ENCODE data around the gene MSX1. TPM values are rescaled to one million over a fixed set of nuclear protein-coding genes. Genes with fewer than 3 reads are reported as not detected.

The MSX1 gene
- total RNA-seq, 4 donors from 2014 or later = 9.7 to 20.5 (median 14.2) TPM

DNA sequence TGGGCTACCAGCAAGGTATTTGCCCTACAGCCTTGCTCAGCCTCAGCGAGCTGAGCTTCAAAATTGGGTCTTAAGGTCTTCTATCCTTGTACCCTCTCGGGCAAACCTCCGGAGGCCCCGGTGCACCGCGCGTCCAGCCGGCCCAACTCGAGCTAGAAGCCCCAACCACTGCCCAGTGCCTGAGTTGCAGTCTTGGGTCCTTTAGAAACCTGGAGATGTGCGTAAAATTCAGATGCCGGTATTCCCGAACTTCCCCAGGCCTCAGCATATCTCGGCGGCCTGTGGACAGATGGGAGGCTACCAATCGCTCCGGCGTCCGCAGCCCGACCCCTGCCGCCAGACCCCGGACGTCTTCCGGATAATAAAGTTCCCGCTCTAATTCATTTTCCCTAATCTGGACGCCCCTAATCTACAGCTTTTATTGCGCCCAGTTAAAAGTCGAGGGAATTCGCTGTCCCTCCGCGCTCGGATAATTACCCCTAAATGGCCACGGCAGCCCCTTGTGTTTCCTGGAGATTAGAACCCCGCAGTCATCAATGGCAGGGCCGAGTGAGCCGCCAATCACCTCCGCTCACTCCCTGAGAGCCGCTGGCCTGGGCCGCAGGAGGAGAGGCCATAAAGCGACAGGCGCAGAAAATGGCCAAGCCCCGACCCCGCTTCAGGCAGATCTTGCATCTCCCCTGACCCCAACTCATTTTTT, 1.5 kb upstream of the MSX1 start:
- TF ChIP-seq, protein P1, sequence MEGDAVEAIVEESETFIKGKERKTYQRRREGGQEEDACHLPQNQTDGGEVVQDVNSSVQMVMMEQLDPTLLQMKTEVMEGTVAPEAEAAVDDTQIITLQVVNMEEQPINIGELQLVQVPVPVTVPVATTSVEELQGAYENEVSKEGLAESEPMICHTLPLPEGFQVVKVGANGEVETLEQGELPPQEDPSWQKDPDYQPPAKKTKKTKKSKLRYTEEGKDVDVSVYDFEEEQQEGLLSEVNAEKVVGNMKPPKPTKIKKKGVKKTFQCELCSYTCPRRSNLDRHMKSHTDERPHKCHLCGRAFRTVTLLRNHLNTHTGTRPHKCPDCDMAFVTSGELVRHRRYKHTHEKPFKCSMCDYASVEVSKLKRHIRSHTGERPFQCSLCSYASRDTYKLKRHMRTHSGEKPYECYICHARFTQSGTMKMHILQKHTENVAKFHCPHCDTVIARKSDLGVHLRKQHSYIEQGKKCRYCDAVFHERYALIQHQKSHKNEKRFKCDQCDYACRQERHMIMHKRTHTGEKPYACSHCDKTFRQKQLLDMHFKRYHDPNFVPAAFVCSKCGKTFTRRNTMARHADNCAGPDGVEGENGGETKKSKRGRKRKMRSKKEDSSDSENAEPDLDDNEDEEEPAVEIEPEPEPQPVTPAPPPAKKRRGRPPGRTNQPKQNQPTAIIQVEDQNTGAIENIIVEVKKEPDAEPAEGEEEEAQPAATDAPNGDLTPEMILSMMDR (IDR thresholded peaks at IDR 0.05) = no peak
- DNase-seq (ENCODE audit: low spot score) (no peak), ATAC-seq (ENCODE audit: low FRiP score) (no peak)

- no peak for ATAC-seq (ENCODE audit: low FRiP score)
- TF ChIP-seq, protein P1 (IDR thresholded peaks at IDR 0.05) = no peak
- no peak for DNase-seq (ENCODE audit: low spot score)
These were observed 739 bp upstream of the MSX1 start for GRCh38 chr4:4858527-4859324.

DNA sequence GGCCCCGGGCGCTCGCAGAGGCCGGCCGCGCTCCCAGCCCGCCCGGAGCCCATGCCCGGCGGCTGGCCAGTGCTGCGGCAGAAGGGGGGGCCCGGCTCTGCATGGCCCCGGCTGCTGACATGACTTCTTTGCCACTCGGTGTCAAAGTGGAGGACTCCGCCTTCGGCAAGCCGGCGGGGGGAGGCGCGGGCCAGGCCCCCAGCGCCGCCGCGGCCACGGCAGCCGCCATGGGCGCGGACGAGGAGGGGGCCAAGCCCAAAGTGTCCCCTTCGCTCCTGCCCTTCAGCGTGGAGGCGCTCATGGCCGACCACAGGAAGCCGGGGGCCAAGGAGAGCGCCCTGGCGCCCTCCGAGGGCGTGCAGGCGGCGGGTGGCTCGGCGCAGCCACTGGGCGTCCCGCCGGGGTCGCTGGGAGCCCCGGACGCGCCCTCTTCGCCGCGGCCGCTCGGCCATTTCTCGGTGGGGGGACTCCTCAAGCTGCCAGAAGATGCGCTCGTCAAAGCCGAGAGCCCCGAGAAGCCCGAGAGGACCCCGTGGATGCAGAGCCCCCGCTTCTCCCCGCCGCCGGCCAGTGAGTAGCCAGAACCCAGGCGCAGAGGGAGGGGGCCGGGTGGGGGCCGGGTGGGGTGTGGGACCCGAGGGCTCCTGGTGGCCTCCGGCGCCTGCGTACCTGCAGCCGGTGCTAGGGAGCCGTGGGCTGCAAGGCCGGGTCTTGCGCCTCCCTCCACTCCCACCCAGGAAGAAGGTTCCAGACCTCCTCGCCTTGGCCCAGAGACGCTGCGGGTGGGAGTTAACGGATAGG, 534 bp downstream of the MSX1 start:
- DNase-seq (ENCODE audit: low spot score) (no peak), ATAC-seq (ENCODE audit: low FRiP score) (no peak)
- TF ChIP-seq, protein P1 (IDR thresholded peaks at IDR 0.05) = no peak

DNA sequence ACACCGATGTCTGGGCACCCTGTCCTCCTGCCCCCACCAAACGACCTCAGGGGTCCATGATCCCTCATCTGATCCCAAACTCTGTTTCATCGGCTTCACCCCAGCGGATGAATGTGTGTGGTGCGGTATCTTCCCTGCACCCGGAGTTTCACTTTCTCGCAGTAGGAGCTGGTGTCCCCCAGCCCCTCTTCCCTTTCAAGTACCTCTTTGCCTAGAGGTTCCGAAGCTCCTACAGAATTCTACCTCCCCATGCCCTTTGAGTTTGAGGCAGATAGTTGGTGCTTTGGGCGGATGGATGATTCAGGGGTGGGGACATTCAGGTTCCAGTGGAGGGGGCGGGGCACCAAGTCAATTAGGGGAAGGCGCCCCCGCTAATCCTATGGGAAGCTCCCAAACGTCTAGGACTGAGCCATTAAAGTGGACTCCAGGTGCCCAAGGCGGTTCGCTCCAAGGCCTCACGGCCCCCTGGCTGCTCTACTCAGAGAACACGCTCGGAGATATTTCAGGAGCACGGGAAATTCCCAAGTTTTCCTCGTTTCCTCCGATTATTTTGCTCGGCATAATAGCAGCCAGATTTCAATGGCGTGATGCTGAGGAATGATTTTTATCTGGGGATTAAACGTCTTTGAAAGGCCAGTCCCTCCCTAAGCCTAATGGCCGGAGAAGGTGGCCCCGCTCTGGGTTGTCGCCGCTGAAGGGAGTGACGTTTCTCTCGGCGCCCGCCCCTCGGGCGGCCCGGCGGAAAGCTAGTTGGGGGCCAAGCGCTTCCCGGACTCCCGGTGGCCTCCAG, 1.3 kb downstream of the MSX1 start:
- TF ChIP-seq, protein P1 (IDR thresholded peaks at IDR 0.05) = no peak
- DNase-seq (ENCODE audit: low spot score) = no peak
- no peak for ATAC-seq (ENCODE audit: low FRiP score)

GRCh38 chr4:4861390-4862018, 2.0 kb downstream of the MSX1 start:
- TF ChIP-seq, protein P1 (IDR thresholded peaks at IDR 0.05) = no peak
- DNase-seq (ENCODE audit: low spot score) (no peak), ATAC-seq (ENCODE audit: low FRiP score) (no peak)

GRCh38 chr4:4862071-4862551, 2.6 kb downstream of the MSX1 start:
- TF ChIP-seq, protein P1 (IDR thresholded peaks at IDR 0.05) = no peak
- ATAC-seq (ENCODE audit: low FRiP score) = no peak
- DNase-seq (ENCODE audit: low spot score) = no peak

Data from omental fat pad (tissue), 4 donors.